A549 (cell line): ENCODE results near the gene ITIH6. TPM values are rescaled to one million over a fixed set of nuclear protein-coding genes. Genes with fewer than 3 reads are reported as not detected.

Source experiments
- ATAC-seq, 2 experiments: fragments of 200-7000 bp in 1 of 2; fragments of >200 bp in 1 of 2; cut with Nextera tagmentation in 1 of 2; cut with Tn5 transposase in 1 of 2; 3 replicates each; pipeline versions ENCODE4 v1.8.0 to v1.9.1; 2018 to 2020; ENCODE audit warnings: mild to moderate bottlenecking in 1 of 2, moderate library complexity in 1 of 2
- CTCF ChIA-PET: fragments of 300-600 bp; sonication (Branson Sonifier 250); formaldehyde crosslinking; extraction: SDS; loops from one replicate; lab custom pipeline; 2021; ENCODE audit warnings: antibody characterized with exemption, inconsistent platforms; lab: Yijun Ruan, JAX
- POLR2A ChIA-PET: fragments of 350-600 bp; formaldehyde crosslinking; extraction: SDS; loops from one replicate; lab custom pipeline; 2021; ENCODE audit warnings: antibody characterized with exemption, inconsistent platforms; lab: Yijun Ruan, JAX
- DNase-seq, 2 experiments: peaks; one replicate each; pipeline versions ENCODE4 v3.0.0 to v3.0.0-alpha.2; 2011 to 2016; ENCODE audit warnings: low read depth in 1 of 2, low spot score in 1 of 2
- FAIRE-seq: peaks from 2 replicates; lab custom pipeline; 2011; peaks lifted over from hg19 to GRCh38; lab: Jason Lieb, UNC
- H3K27ac ChIP-seq, 2 experiments: fragments of >200 bp; sonication (Bioruptor Twin); formaldehyde crosslinking; 3 replicates each; pipeline ENCODE4 v1.5.1; 2016 to 2017
- H3K4me1 ChIP-seq: fragments of >200 bp; sonication (Bioruptor Twin); formaldehyde crosslinking; 3 replicates; pipeline ENCODE4 v1.6.1; 2016
- H3K4me2 ChIP-seq: fragments of >200 bp; sonication (Bioruptor Twin); formaldehyde crosslinking; 3 replicates; pipeline ENCODE4 v1.6.1; 2016
- H3K4me3 ChIP-seq: fragments of >200 bp; sonication (Bioruptor Twin); formaldehyde crosslinking; 3 replicates; pipeline ENCODE4 v1.5.1; 2016
- H3K9me3 ChIP-seq: fragments of >200 bp; sonication (Bioruptor Twin); formaldehyde crosslinking; 3 replicates; pipeline ENCODE4 v1.6.1; 2016
- EHF ChIP-seq: fragments of 250-450 bp; sonication (Bioruptor Pico); IDR thresholded peaks from 2 replicates; pipeline ENCODE4 v1.5.0; 2020; ENCODE audit warnings: mild to moderate bottlenecking
- FOXS1 ChIP-seq: fragments of 250-450 bp; sonication (Bioruptor Pico); IDR thresholded peaks from 2 replicates; pipeline ENCODE4 v1.5.0; 2020; ENCODE audit warnings: mild to moderate bottlenecking, moderate library complexity
- HOXA7 ChIP-seq: fragments of 250-450 bp; sonication (Bioruptor Pico); IDR thresholded peaks from 2 replicates; pipeline ENCODE4 v1.5.0; 2020; ENCODE audit warnings: mild to moderate bottlenecking, moderate library complexity
- JUNB ChIP-seq: fragments of >200 bp; sonication (Bioruptor Twin); formaldehyde crosslinking; IDR thresholded peaks from 2 replicates; pipeline ENCODE4 v1.6.1; 2016
- KDM5A ChIP-seq: fragments of 200-600 bp; sonication (generic); IDR thresholded peaks from 2 replicates; pipeline ENCODE4 v1.6.1; 2016; ENCODE audit warnings: antibody characterized with exemption, mild to moderate bottlenecking
- MAFK ChIP-seq: fragments of 450-650 bp; IDR thresholded peaks from 2 replicates; pipeline ENCODE4 v1.6.1; 2014; ENCODE audit not compliant: partially characterized antibody
- NR3C1 ChIP-seq: fragments of >200 bp; sonication (Bioruptor Twin); formaldehyde crosslinking; IDR thresholded peaks from 3 replicates; pipeline ENCODE4 v1.6.1; 2017
- POLR2A ChIP-seq: IDR thresholded peaks from 2 replicates; pipeline ENCODE4 v1.6.1; 2012; ENCODE audit warnings: mild to moderate bottlenecking, low read length
- RNF2 ChIP-seq: fragments of 200-600 bp; sonication (generic); IDR thresholded peaks from 2 replicates; pipeline ENCODE4 v1.6.1; 2016; ENCODE audit warnings: low read depth, mild to moderate bottlenecking, antibody characterized with exemption, moderate library complexity, borderline replicate concordance
- TP53 ChIP-seq: fragments of 250-450 bp; sonication (Bioruptor Pico); IDR thresholded peaks from 2 replicates; pipeline ENCODE4 v1.5.0; 2021; ENCODE audit warnings: mild to moderate bottlenecking, moderate library complexity
- ZC3H11A ChIP-seq: fragments of 450-650 bp; IDR thresholded peaks from 2 replicates; pipeline ENCODE4 v1.6.1; 2014; ENCODE audit warnings: antibody characterized with exemption, mild to moderate bottlenecking
- ZFP36 ChIP-seq: fragments of 450-650 bp; IDR thresholded peaks from 2 replicates; pipeline ENCODE4 v1.6.1; 2014; ENCODE audit warnings: borderline replicate concordance; ENCODE audit not compliant: partially characterized antibody
- WGBS: methylation state at CpG from one replicate; pipeline ENCODE4 v1.1.6; 2017; ENCODE audit errors: missing lambda C conversion rate; 5-methylcytosine and 5-hydroxymethylcytosine counted together
- polyA plus RNA-seq, 4 experiments: library from polyadenylated mRNA; depleted of rRNA in 3 of 4; stranded (reverse); fragments of >200 nt; fragmentation: RNase III in 1 of 4; extraction: RNeasy Plus Mini Kit Qiagen cat#74134 plus additional on column Dnase treatment in 1 of 4; gene quantifications; 2 replicates in 3 of 4; 3 replicates in 1 of 4; pipeline ENCODE4 v1.2.3, GENCODE V29; 2011 to 2017
- TF ChIP-seq, protein P1 (sequence below): fragments of 250-450 bp; sonication (Bioruptor Pico); IDR thresholded peaks from 2 replicates; pipeline ENCODE4 v1.5.0; 2020; ENCODE audit warnings: low read depth, mild to moderate bottlenecking, moderate library complexity
- TF ChIP-seq, protein P2 (sequence below): fragments of >200 bp; sonication (Bioruptor Twin); formaldehyde crosslinking; IDR thresholded peaks from 2 replicates; pipeline ENCODE4 v1.6.1; 2016
- TF ChIP-seq, protein P3 (sequence below): fragments of 250-450 bp; sonication (Bioruptor Pico); IDR thresholded peaks from 2 replicates; pipeline ENCODE4 v1.5.0; 2021; ENCODE audit warnings: mild to moderate bottlenecking, moderate library complexity, borderline replicate concordance
- TF ChIP-seq, protein P4 (sequence below): IDR thresholded peaks from 2 replicates; pipeline ENCODE4 v1.6.1; 2012

ITIH6 gene
- polyA plus RNA-seq, 2 of the 4 experiments (the other 2 are of a cell fraction): 0.04 TPM; not detected in 1

DNA sequence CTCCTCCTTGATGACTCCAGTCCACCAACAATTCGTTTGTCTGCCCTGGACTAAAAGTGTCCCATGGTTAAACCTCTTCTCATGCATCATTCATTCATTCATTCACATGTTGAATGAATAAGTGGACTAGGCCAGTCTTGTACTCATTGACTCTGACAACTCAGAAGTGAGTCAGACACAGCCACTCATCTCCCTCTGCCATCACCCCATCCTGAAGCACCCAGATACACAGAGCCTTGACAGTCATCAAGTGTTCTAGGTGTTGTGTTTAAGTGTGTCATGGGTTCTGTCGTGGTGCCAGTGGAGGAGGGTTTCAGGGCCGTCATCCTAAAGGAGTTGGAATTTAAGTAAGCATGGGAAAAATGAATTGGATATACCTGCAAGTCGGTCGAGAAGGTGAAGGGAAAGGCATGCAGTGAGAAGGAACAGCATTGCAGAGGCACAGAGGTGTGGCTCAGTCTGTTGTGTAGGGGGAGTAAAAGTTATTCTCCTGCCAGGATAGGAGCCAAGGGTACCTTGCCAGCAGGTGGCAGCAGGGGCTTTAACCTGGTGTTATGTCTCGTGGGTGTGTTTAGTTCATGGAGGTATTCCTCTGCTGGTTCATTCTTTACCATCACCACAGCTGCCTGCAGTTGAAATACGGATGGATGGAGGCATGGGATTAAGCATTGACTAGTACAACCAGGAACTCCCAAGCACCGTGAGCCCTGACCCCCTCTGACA is 27.8 kb upstream of the ITIH6 start (continued):
- TF ChIP-seq, protein P1, sequence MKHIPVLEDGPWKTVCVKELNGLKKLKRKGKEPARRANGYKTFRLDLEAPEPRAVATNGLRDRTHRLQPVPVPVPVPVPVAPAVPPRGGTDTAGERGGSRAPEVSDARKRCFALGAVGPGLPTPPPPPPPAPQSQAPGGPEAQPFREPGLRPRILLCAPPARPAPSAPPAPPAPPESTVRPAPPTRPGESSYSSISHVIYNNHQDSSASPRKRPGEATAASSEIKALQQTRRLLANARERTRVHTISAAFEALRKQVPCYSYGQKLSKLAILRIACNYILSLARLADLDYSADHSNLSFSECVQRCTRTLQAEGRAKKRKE (CRISPR knock-in tag): no peak
- no peak for TF ChIP-seq HOXA7 (CRISPR knock-in tag)
- TF ChIP-seq, all 56 proteins: peak for 0

DNA sequence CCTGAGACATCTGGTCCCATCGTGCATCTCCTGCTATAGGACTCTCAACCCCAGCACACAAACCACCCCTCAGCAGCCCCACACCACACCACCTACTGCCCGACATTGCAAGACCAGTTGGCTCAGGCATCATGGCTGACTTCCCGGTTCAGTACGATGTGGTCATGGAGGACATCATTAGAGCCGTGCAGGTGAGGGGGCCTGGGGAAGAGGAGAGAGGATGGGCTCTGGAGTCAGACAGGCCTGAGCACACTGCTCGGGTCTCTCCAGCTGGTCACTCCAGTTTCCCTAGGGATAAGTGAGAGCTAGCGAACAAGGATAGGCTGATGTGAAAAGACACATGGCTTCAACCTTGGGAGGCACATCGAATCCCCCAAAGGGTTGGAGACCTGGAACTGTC is 26.7 kb upstream of the ITIH6 start:
- POLR2A ChIA-PET: no interaction called here

DNA sequence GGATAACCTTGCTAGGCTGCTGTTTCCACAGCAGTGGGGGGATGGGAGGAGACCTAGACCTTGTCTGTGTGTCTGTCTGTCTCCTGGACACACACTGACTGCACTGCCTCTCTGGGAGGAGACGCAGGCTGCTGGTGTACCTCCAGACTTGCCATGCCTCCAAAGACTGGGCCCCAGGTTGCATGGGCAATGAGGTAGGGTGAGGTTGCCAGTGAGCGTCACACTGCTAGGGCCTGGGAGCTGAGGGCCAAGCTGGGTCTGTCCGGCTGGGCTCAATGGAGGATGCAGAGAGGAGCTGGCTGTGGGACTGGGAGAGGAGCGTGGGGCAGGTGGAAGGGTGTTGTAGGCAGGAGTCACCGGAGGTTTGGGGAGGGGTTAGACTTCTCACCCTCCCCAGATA is 26.1 kb upstream of the ITIH6 start:
- H3K27ac ChIP-seq: no peak overlapping the region
- WGBS: 57% methylated on average over 3 of the region's 5 CpGs
- H3K4me2 ChIP-seq: no peak overlapping the region
- no peaks in the 10 kb centered on the region for H3K9me3 ChIP-seq
- no peaks in the 10 kb centered on the region for H3K4me1 ChIP-seq
- H3K4me3 ChIP-seq: no peak overlapping the region
- CTCF ChIA-PET: no interaction called here
- FAIRE-seq: no peak
- DNase-seq: no peak
- no peak for ATAC-seq
- TF ChIP-seq, protein P2, sequence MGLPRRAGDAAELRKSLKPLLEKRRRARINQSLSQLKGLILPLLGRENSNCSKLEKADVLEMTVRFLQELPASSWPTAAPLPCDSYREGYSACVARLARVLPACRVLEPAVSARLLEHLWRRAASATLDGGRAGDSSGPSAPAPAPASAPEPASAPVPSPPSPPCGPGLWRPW: no peak
- TF ChIP-seq NR3C1 (no peak), TP53 (CRISPR knock-in tag) (no peak)
- TF ChIP-seq, all 56 proteins: peak for 0
- POLR2A ChIA-PET: no interaction called here

More for the DNA sequence above, 26.7 kb upstream of the ITIH6 start:
- Histone ChIP-seq H3K9me3 (no peaks in the 10 kb centered on the region), H3K4me3 (no peak overlapping the region), H3K4me1 (no peaks in the 10 kb centered on the region), H3K27ac (no peak overlapping the region), H3K4me2 (no peak overlapping the region)
- CTCF ChIA-PET: no interaction called here
- no peak for DNase-seq
- no peak for ATAC-seq
- 72% methylated on average over 3 of the region's 8 CpGs for WGBS
- no peak for FAIRE-seq
- no peak for TF ChIP-seq ZC3H11A

DNA sequence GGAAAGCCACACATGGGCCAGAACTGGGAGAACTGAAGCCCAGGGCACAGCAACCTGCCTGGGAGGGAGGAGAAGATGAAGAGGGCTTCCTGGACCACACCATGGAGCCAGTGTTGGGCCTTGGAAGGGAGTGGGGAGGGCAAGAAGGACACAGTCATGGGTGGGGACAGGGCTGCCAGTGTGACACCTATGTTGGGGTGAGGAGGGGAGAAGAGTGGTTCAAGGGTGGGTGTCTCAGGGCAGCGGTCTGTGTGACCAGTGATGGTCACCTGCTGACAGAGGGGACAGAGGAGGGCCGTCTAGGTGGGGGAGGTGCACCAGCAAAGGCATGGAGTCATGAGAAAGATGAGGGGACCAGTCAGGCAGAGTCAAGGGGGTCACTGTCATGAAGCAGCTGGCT is 23.3 kb upstream of the ITIH6 start:
- H3K27ac ChIP-seq: no peak overlapping the region
- POLR2A ChIA-PET: no interaction called here
- H3K4me2 ChIP-seq: no peak overlapping the region
- ATAC-seq (no peak), DNase-seq (no peak), FAIRE-seq (no peak)
- CTCF ChIA-PET: no interaction called here
- WGBS: 0% methylated on average over 2 of the region's 2 CpGs
- H3K9me3 ChIP-seq: no peaks in the 10 kb centered on the region
- no peak for TF ChIP-seq POLR2A
- no peak for TF ChIP-seq JUNB
- no peak for TF ChIP-seq KDM5A
- no peak for TF ChIP-seq RNF2
- TF ChIP-seq, protein P3, sequence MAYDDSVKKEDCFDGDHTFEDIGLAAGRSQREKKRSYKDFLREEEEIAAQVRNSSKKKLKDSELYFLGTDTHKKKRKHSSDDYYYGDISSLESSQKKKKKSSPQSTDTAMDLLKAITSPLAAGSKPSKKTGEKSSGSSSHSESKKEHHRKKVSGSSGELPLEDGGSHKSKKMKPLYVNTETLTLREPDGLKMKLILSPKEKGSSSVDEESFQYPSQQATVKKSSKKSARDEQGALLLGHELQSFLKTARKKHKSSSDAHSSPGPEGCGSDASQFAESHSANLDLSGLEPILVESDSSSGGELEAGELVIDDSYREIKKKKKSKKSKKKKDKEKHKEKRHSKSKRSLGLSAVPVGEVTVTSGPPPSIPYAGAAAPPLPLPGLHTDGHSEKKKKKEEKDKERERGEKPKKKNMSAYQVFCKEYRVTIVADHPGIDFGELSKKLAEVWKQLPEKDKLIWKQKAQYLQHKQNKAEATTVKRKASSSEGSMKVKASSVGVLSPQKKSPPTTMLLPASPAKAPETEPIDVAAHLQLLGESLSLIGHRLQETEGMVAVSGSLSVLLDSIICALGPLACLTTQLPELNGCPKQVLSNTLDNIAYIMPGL (CRISPR knock-in tag): no peak
- TF ChIP-seq, protein P4, sequence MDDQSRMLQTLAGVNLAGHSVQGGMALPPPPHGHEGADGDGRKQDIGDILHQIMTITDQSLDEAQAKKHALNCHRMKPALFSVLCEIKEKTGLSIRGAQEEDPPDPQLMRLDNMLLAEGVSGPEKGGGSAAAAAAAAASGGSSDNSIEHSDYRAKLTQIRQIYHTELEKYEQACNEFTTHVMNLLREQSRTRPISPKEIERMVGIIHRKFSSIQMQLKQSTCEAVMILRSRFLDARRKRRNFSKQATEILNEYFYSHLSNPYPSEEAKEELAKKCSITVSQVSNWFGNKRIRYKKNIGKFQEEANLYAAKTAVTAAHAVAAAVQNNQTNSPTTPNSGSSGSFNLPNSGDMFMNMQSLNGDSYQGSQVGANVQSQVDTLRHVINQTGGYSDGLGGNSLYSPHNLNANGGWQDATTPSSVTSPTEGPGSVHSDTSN: no peak
- TF ChIP-seq ZFP36: no peak
- TF ChIP-seq FOXS1 (CRISPR knock-in tag): no peak
- TF ChIP-seq ZC3H11A: no peak
- TF ChIP-seq MAFK: no peak
- TF ChIP-seq EHF (CRISPR knock-in tag): no peak
- H3K4me1 ChIP-seq: no peaks in the 10 kb centered on the region
- H3K4me3 ChIP-seq: no peak overlapping the region
